PC-9 (cell line): ENCODE results near the gene PHACTR3.

Experiments used
- CTCF ChIP-seq: fragments of 200-600 bp; sonication (generic); conservative IDR thresholded peaks from 2 replicates; pipeline ENCODE4 v1.6.1; 2017; ENCODE audit warnings: mixed run types, antibody characterized with exemption, mild to moderate bottlenecking, moderate library complexity
- EZH2 ChIP-seq: fragments of 200-600 bp; sonication (generic); IDR thresholded peaks from 2 replicates; pipeline ENCODE4 v1.8.0; 2017; ENCODE audit warnings: antibody characterized with exemption, low read depth

DNA sequence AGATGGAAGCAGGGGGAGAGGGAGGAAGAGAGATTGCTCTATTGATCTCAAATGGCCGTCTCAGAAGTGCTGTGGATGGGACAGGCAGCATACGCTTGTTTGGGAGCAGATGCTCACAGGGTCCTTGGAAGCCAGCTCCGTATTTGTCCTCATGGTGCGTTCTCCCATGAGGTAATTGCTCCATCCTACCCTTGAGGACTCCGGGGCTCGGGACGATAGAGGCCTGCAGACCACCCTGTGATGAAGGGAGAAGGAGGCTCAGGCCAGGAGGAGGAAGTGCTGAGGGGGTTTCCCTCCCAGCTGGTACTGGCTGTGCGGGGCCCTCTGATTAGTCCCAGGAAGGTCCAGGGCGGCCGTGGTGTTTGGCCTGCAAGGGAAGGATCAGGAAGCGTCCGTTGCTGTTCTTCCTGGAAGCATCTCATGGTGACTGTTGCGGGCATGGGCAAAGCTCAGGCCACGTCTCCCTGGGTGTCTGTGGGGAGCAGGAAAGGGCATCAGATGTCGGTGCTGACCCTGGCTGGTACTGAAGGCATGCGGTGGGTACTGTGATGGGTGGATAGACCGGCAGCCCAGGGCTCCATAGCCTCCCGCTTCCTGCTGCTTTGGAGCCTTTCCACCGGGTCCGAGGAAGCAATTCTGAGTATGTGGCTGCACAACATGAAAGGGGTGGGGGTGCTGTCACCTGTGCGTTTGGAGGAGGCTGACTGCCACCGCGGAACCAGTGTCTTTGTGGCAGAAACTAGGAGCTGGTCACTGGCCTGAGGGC is 170.8 kb downstream of the PHACTR3 start:
- TF ChIP-seq CTCF (no peak), EZH2 (no peak)
